ENCODE data around the gene TLCD2.

The TLCD2 gene

DNA sequence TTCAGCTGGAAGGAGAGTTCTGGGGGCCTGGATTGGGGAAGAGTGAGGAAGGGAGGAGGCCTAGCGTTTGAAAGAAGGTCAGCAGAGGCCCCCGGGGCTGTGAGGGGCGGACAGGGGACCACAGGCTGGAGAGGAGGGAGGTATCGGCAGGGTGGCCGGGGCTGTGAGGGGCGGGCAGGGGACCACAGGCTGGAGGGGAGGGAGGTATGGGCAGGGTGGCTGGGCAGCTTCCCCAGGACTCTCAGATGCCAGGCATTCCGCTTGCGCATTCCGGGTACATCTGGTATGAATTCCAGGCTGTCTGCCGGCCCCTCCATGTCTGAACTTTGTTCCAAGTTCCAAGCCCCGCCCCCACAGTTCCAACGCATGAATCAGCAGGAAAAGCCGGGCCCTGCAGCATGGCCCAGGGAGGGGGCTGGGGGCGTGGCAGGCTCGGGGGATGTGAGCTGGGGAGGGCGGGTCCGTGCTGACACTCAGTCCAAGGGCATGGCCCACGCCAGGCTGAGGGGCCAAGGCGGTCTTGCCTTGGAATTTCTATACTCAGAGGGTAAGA is 4.3 kb upstream of the TLCD2 start:
- TF ChIP-seq, protein P1, sequence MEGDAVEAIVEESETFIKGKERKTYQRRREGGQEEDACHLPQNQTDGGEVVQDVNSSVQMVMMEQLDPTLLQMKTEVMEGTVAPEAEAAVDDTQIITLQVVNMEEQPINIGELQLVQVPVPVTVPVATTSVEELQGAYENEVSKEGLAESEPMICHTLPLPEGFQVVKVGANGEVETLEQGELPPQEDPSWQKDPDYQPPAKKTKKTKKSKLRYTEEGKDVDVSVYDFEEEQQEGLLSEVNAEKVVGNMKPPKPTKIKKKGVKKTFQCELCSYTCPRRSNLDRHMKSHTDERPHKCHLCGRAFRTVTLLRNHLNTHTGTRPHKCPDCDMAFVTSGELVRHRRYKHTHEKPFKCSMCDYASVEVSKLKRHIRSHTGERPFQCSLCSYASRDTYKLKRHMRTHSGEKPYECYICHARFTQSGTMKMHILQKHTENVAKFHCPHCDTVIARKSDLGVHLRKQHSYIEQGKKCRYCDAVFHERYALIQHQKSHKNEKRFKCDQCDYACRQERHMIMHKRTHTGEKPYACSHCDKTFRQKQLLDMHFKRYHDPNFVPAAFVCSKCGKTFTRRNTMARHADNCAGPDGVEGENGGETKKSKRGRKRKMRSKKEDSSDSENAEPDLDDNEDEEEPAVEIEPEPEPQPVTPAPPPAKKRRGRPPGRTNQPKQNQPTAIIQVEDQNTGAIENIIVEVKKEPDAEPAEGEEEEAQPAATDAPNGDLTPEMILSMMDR (IDR thresholded peaks at IDR 0.05; ENCODE audit: low read depth, low read length), result no peak
- peak overlapping the region; percentile 88 for H3K4me3 ChIP-seq (ENCODE audit: low read depth, low read length)

DNA sequence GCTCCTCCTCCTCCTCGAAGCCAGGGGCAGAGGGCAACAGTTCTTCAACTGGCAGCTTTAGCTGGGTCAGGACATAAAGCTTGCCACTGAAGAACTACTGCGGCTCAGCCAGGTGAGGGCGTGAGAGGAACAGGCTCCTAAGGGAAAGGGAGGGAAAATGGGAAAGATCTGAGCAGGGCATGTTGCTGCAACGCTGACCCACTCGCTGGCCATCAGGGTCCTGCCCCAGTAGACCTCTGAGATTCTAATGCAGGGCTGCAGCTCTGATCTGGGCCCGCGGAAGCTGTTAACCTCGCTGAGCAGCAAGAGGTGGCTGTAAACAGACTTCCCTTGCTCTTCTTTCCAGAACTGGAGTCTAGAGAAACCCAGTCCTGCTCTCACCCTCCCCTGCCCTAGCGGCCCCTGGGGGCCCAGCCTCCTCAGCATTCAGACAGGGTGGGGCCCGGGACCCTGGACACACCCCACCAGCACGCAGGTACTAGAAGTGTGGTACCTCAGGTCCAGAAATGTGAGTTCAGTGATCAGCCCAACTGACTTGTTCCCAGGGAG is 3.8 kb upstream of the TLCD2 start:
- TF ChIP-seq, protein P1 (IDR thresholded peaks at IDR 0.05; ENCODE audit: low read depth, low read length), result peak; percentile 27
- peak overlapping the region; percentile 88 for H3K4me3 ChIP-seq (ENCODE audit: low read depth, low read length)

DNA sequence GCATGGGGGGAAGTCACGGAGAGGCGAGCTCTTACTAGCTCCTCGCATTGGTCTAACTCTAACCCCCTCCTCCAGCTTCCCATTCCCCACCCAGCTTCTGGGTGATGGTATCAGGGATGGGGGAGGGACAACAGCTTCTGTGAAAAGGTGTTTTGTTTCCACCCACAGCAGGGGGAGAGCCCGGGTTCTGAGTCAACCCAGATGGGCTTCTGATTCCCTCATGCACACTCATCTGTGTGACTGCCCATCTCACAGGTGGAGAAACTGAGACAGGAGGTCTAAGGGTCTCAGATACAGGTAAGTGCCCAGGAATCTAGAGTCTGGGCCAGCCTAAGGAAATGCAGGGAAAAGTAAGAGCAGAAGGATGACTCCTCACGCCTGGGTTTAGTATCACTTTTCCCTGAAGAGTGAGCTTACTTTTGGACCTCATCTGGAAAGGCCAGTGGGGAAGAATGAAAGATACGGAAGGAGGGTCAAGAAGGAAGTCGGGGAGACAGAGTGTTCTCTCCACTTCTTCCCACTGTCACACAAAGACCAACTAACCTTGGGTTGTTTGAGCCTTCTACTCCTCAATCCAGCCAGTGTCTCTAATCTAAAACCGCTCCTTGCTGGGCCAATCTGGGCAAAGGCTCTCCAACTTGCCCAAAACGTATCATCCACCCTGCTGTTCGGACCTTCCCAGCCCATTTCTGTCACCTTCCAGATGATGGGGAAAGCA is 3.1 kb upstream of the TLCD2 start:
- peak overlapping the region; percentile 88 for H3K4me3 ChIP-seq (ENCODE audit: low read depth, low read length)
- TF ChIP-seq, protein P1 (IDR thresholded peaks at IDR 0.05; ENCODE audit: low read depth, low read length), result no peak

DNA sequence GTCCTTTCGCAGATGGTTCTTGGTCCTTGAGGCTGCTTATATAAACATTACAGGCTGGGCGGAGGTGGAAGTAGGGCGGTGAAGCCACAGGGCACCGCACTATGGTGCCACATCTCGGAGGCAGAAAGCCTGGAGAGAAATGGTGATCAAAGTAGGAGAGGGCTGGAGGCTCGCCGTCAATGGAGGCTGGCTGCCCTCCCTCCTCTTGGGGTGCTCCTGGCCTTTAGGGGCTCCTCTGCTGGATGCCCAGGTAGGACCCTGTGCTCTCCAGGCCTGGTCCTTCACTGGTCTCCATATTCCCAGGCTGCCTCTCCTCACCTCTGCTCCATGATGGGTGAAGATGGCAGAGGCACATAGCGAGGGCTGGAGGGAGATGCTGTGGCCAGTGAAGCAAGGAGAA is 2.1 kb upstream of the TLCD2 start:
- TF ChIP-seq, protein P1 (IDR thresholded peaks at IDR 0.05; ENCODE audit: low read depth, low read length), result no peak
- no peak overlapping the region for H3K4me3 ChIP-seq (ENCODE audit: low read depth, low read length)

DNA sequence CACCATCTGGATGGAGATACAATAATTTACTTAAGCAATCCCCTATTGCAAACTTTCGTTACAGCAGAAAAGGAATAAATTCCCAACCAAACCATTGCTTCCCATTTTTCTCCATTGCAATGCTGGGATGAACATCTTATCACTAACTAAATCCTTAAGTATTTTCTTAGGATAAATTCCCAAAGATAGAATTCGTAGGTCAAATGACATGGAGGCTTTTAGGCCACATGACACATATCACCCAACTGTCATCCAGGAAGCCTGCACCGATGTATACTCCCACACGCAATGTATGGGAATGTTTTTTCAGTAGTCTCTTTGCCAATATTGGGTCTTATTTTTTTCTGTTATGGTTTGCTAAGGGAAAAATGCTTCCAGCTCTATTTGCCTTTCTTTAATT is 1.6 kb upstream of the TLCD2 start:
- TF ChIP-seq, protein P1 (IDR thresholded peaks at IDR 0.05; ENCODE audit: low read depth, low read length), result no peak
- no peak overlapping the region for H3K4me3 ChIP-seq (ENCODE audit: low read depth, low read length)

DNA sequence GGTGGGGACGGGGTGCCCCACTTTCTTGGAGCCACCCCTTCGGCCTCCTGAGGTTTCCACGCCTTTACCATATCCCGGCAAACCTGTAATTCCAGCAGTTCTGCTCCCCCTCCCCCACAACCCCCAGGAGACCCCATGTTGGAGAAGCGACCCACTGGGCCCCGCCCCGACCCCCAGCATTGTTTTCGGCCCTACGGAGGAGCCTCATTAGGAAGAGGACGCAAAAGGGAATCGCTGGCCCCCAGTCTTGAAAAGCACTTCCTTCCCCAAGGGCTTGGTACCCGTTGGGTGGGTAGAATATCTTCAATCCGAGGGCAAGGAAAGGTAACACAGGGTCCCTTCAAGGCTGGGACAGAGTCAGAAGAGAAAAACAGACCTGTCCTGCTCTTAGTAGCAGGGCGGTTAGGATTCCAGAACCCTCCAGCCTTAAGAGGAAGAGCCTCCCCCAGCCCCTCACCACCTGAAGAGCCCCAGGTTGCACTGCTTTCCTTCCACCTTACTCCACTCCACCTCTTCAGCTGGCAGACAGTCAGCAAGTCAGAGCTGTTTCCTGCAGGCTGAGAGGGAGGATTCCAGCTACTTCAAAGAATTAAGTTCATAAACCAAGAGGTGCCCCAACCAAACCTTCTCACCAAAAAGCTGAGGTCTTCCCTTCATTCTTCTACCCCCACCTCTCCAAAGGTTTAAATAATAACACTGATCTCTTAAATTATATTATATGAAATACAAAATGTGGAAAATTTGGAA is 803 bp upstream of the TLCD2 start:
- TF ChIP-seq, protein P1 (IDR thresholded peaks at IDR 0.05; ENCODE audit: low read depth, low read length), result no peak
- peak overlapping the region; percentile 74 for H3K4me3 ChIP-seq (ENCODE audit: low read depth, low read length)

All from WI38 (cell line).